HG03060 (cell line): ENCODE measurements around the gene DDHD1.
A peak's percentile ranks its signal among the peaks of the same experiment; 100 is the strongest.
"Not testable (repeated sequence)": the region's sequence is repeated elsewhere in the genome, so short reads cannot be mapped to it uniquely, and the experiment has no call there.

Experiments used
- ATAC-seq: cut with Tn5 transposase; IDR thresholded peaks from one replicate; pipeline ENCODE4 v1.9.1; 2021; ENCODE audit warnings: low read depth, moderate number of reproducible peaks; ENCODE audit not compliant: unreplicated experiment

DDHD1 gene

DNA sequence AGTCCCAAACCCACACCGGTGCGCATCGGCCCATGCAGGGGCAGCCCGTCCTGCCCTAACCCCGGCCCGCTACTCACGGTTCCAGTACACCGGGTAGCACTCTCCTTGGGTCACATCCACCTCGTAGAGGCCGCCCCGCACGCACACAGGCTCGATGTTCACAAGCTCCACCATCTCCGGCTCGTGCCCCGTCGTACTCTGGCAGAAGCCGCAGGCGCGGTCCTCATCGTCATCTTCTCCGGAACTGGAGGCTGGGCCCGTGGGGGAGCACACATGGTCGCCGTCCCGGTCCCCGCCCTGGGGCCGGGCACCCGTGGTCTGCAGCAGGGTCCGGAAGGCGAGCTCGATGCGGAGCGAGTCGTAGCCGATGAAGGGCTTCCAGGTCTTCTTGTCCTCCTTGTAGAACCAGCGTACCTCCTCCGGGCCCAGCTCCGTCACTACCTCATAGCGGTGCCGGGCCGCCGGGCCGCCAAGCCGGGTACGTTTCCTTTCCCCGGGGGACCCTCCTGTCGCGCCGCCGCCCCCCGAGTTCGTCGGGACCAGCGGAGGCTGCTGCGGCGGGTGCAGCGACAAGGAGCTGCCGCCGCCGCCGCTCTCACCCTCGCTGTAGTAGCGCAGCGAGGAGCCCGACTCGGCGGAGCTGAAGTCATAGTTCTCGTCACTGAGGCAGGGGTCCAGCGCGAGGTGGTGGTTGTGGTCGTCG is 788 bp downstream of the DDHD1 start:
- no peak for ATAC-seq

DNA sequence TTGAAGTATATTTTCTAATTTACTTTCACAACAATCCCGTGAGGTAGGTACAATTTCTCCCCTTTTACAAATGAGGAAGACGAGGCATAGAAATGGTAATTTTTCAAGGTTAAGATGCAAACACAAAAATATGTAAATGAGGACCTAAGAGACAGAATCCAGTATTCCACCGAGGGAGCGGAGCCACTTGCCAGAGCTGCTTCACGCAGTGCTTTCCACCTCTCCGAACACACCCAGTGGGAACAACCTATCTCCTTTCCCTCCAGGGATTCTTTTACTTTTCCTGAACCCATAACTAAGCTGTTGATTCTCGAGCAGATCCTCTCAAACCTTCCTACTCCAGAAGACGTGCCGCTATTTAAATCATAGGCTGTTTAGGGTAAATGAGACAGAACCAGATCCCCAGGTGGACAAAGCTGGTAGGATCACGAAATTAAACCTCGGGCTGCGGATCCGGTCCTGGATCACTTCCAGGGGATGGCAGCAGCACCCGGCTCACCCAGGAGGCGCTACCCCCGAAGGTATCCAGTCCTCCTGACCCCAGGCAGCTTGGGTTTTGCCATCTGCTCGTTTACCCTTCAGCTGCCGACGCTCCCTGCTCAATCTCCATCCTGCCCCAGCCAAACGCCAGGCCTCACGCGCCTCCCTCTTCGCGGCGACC is 1.5 kb downstream of the DDHD1 start:
- ATAC-seq, result no peak

DNA sequence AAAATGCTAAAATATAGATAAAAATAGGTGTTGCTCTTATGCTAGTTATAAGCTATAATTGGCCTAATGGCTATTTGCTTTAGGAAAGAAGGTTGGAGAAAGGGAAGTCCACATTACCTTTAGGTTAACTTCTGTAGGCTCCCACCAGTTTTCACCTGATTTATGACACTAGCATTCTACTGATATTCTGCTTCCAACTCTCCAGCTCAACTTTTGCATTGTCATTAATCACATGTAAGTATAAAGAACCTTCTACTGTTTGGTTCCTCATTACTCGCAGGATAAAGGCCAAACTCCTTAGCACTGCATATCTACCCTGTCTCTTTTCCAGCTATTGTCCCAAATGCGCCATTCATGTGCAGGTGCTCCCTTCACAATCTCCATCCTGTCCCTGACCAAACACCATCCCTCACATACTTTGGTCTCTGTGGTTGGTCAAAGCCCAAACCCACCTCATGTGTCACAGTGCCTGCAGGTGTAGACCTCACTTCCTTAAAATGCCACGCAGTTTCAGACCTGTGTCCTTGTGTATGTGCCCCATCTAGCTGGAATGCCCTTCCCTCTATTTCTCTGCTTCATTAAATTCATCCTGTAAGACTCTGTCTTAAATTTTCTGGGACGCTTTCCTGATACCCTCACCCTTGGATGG is 3.3 kb downstream of the DDHD1 start:
- ATAC-seq, result no peak

DNA sequence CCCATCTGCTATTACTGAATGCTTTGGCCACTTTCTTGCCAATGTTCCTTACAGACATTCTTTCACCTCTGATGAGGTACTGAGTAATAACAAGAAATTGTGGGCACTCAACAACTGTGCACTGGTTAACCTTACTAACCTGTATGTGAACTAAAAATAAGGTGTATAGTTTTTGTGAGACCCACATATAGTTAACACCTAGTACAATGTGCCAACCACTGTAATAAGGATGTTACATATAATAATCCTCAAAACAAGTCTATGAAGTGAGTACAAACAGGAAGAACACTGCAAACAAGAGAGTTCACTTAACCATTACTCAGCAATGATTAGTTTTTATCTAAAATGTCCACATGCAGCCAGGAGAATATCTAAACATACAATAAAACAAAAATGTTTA is 4.5 kb downstream of the DDHD1 start:
- peak; percentile 26 for ATAC-seq

DNA sequence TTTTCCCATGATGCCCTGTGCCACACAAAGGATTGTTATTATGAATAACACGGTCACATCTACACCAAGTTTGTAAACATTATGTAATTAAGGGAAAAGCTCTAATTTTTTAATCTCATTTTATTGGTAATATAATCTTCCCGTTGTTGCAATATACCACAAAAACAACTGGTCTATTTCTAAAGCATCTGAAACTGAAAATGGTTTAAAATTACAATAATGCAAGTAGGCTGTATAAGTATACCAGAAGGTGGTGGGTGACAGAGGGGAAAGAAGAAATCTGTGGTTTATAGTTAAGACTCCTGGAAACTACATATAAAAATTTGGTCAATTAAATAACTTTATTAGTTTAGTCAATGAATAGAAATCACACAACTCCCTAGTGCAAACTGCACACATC is 5.2 kb downstream of the DDHD1 start:
- no peak for ATAC-seq

DNA sequence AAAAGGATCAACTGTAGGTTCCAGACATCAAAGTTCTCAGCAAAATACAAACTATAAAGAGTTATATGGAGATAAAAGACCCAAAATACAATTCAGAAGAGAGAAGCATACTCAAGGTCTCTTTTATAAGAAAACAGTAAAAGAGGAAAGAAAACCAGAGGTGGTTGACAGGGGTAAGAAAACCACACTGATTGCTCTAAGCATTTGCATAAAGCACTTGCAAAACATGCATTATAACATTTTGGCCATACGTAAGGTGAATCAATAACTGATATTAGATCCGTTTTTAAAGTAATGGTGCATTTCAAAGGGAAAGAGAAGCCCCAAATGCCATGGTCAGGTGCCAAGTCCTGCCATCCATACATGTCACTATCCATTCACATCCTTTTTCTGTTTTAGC is 5.9 kb downstream of the DDHD1 start:
- ATAC-seq, result no peak

DNA sequence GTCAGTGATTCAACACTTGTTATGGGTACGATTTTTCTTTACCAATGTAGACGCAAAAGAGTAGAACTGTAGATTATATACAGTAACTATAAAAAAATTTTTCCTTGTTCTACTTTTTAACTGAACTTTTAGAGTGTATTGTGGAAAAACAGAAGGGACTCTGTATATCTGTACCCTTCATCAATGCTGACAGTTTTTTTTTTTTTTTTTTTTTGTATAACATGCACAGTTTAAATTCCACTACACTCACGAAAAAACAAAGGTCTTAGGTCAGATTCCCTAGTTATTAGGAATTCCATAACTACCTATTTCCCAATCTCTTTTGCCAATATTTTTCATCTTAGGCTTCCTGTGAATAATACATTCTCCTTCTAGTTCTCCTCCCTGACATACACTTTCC is 6.4 kb downstream of the DDHD1 start:
- no peak for ATAC-seq

DNA sequence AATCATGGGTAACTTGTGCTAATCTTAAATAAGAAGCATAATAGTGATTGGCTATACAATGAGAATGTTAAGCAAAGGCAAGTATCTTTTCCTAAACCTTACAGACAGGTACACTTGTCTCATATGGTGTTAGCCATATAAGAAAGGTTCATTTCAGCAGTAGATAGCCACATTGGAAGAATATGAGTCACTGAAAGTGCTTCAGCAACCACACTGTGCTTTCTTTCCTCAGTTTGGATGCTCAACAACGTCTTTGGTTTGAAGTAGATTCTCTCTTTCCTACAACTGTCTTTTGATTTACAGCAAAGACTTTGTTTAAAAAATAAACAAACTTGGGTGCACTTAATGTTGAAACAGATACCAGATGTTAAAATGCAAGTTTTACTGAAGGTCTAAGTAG is 8.9 kb downstream of the DDHD1 start:
- no peak for ATAC-seq

DNA sequence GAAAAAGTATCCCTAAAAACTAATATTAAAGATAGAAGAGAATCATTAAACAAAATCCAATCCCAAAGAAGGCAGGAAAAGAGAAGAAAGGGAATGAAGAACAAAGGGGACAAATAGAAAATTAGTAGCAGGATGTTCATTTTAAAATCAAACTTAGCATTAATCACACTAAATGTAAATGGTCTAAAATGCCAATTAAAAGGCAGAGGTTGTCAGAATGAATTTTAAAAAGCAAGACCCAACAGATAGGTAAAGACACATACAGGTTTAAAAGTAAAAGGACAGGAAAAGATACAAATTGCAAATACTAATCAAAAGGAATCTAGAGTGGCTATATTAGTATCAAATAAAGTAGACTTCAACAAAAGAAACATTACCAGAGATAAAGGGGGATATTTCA is 12.5 kb downstream of the DDHD1 start:
- no peak for ATAC-seq

DNA sequence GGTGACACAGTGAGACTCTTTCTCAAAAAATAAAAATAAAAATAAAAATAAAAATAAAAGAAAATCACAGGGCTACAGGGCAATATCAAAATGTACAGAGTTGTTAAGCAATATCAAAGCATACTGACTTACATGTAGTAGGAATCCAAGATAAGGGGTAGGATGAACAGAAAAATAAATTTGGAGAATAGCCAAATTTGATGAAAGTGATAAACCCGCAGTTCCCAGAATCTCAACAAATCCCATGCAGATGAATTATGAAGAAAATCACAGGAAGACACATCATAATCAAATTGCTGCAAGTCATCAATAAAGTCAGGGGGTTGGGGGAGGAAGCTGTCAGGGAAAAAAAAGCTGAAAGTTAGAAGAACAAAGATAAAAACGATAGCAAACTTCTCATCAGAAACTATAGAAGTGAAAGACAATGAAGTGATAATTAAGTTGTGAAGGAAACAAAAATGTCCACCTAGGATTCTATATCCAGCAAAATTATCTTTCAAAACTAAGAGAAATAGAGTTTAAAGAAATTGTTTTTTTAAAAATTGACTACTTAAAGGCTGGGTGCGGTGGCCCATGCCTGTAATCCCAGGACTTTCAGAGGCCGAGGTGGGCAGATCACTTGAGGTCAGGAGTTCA is 15.4 kb downstream of the DDHD1 start:
- ATAC-seq, result no peak

DNA sequence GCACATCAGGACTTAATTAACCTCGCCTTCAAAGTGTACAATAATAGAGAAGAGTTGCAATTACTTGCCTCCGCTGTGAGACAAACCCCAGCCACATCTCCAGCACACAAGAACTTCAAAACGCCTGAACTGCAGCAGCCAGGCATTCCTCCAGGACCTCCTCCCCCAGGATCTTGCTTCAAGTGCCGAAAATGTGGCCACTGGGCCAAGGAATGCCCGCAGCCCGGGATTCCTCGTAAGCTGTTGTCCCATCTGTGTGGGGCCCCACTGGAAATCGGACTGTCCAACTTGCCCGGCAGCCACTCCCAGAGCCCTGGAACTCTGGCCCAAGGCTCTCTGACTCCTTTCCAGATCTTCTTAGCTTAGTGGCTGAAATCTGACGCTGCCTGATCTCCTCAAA is 22.6 kb downstream of the DDHD1 start:
- not testable (repeated sequence) for ATAC-seq

DNA sequence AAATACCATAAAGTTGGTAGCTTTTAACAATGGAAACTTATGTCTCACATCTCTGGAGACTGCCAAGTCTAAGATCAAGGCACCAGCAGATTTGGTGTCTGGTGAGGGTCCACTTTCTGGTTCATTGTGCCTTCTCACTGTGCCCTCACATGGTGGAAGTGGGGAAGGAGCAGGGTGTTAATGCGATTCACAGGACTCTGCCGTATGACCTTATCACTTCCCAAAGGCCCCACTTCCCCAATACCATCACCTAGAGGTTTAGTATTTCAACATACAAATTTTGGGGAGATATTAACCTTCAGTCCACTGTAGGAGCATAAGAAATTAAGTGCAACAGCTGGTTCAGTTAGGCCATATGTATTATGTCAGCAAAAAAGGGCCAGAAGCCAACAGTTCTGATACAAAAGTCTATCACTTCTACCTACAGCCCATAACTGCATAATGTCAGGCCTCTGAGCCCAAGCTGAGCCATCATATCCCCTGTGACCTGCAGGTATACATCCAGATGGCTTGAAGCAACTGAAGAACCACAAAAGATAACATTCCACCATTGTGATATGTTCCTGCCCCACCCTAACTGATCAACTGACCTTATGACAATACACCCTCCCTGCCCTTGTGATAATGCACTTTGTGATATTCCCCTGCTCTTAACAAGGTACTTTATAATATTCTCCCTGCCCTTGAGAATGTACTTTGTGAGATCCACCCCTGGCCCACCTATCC is 24.7 kb downstream of the DDHD1 start:
- no peak for ATAC-seq

DNA sequence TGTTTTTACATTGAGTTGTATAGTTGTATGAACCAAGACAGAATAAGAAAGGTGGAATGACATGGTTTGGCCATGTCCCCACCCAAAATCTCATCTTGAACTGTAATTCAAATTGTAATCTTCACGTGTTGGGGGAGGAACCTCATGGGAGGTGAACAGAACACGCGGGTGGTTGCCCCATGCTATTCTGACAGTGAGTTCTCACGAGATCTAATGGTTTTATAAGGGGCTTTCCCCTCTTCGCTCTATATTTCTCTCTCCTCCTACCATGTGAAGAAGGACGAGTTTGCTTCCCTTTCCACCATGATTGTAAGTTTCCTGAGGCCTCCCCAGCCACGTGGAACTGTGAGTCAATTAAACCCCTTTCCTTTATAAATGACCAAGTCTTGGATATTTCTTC is 25.3 kb downstream of the DDHD1 start:
- ATAC-seq, result no peak

DNA sequence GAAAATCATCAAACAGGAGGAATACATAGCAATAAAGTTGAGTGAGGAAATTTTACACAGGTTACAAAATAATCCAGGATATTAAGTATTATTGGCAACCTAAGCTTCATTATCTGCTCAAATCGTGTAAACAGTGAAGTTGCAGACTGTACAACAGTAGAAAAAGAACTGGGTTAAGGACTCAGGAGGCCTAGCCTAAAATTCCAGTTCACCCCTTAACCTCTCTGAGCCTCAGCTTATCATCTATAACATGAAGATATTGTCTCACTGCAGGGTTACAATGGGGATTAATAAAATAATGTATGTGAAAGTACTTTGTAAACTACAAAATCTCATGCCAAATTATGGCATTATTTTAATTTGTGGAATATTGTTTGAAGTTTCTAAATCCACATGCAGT is 26.0 kb downstream of the DDHD1 start:
- no peak for ATAC-seq

DNA sequence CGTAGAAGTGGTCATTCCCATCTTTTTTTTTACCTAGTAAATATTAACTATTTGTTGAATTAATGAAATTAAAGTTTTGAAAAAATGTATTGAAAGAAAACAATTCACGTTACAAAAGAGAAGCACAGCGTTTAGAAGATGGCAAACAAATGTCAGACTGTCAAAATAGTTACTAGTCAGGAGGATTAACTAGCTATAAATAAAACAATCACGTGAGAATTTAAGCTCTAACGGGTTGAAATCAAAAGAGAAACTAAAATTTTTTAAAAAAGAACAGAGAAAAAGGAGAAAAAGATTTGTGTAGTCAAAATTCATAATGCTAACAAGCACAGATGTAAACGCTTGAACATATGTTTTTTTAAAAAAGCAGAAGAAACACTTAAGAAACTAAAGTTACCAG is 26.4 kb downstream of the DDHD1 start:
- no peak for ATAC-seq

DNA sequence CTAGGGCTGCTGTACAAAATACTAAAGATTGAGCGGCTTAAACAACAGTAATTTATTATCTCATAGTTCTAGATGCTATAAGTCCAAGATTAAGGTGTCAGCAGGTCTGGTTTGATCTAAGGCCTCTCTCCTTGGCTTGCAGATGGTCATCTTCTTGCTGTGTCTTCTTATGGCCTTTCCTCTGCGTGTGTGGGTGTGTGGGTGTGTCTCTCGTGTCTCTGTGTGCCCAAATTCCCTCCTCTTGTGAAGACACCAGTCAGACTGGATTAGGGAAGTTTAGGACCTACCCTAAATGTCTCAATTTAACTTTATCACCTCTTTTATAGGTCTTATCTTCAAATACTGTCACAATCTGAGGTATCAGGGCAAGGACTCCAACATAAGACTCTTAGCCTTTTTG is 28.3 kb downstream of the DDHD1 start:
- no peak for ATAC-seq

DNA sequence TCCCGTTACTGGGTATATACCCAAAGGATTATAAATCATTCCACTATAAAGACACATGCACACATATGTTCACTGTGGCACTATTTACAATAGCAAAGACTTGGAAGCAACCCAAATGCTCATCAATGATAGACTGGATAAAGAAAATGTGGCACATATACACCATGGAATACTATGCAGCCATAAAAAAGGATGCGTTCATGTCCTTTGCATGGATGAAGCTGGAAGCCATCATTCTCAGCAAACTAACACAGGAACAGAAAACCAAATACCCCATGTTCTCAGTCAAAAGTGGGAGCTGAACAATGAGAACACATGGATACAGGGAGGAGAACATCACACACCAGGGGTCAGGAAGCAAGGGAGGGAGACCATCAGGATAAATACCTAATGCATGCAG is 31.7 kb downstream of the DDHD1 start:
- not testable (repeated sequence) for ATAC-seq

DNA sequence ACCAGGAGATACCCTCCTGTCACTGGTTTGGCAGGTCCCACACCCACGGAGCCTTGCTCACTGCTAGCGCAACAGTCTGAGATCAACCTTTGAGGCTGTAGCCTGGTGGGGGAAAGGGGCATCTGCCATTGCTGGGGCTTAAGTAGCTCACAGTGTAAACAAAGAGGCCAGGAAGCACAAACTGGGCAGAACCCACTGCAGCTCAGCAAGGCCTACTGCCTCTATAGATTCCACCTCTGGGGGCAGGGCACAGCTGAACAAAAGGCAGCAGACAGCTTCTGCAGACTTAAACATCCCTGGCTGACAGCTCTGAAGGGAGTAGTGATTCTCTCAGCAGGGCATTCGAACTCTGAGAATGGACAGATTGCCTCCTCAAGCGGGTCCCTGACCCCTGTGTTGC is 35.6 kb downstream of the DDHD1 start:
- not testable (repeated sequence) for ATAC-seq

DNA sequence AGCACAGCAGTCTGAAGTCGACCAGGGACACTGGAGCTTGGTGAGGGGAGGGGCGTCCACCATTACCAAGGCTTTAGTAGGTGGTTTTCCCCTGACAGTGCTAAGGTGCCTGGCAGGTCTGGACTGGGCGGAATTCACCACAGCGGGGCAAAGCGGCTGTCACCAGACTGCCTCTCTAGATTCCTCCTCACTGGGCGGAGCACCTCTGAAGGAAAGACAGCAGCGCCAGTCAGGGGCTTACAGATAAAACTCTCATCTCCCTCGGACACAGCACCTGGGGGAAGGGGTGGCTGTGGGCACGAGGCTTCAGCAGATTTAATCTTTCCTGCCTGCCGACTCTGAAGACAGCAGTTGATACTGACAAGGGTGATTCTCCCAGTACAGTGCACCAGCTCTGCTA is 39.1 kb downstream of the DDHD1 start:
- no peak for ATAC-seq

DNA sequence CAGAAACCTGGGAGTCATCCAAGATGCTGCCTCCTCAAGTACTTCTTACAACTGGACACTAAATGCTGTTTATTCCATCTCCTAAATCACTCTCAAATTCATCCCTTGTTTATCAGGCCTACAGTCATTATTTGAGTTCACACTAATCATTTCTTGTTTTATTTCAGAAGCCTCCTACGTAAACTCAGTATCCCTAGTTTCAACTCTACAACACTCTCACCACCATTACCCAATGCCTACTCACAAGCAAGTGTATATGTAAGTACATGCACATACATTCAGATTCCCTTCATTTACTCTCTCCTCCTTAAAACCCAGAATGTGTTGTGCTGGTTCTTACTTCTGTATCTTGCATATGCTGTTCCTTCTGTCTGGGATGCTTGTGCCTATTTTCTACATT is 43.0 kb downstream of the DDHD1 start:
- no peak for ATAC-seq
